Activated naive CD4-positive, alpha-beta T cell treated with anti-CD3 and anti-CD28 coated beads for 36 hours (primary cell): ENCODE results near the gene PHEX. TPM values are rescaled to one million over a fixed set of nuclear protein-coding genes. Genes with fewer than 3 reads are reported as not detected.

ENCODE experiments used
- CTCF ChIA-PET: fragments of 350-600 bp; sonication (Branson Sonifier 250); formaldehyde crosslinking; loops from one replicate; lab custom pipeline; 2021; ENCODE audit warnings: antibody characterized with exemption; lab: Charles Lee
- DNase-seq: peaks from one replicate; pipeline ENCODE4 v3.0.0-alpha.2; 2020
- H3K27ac Mint-ChIP-seq: one replicate; pipeline ENCODE4 v1.8.0; 2021; ENCODE audit warnings: mild to moderate bottlenecking, mixed read lengths
- H3K27me3 Mint-ChIP-seq: one replicate; pipeline ENCODE4 v1.8.0; 2021; ENCODE audit warnings: low read depth, mixed read lengths
- H3K36me3 Mint-ChIP-seq: one replicate; pipeline ENCODE4 v1.8.0; 2021; ENCODE audit warnings: low read depth, mixed read lengths
- H3K4me1 Mint-ChIP-seq: one replicate; pipeline ENCODE4 v1.8.0; 2021; ENCODE audit warnings: low read depth, mixed read lengths
- H3K4me3 Mint-ChIP-seq: one replicate; pipeline ENCODE4 v1.8.0; 2021; ENCODE audit warnings: mild to moderate bottlenecking, moderate library complexity, mixed read lengths
- H3K9me3 Mint-ChIP-seq: one replicate; pipeline ENCODE4 v1.8.0; 2021; ENCODE audit warnings: mixed read lengths
- intact Hi-C: fragments of 100-400 bp; cut with micrococcal nuclease; formaldehyde crosslinking; loops from one replicate; pipeline ENCODE4 v1.15.1; 2023
- total RNA-seq, 2 experiments: library from RNA; stranded (reverse); gene quantifications; one replicate each; pipeline ENCODE4 v1.2.3, GENCODE V29; 2021

Gene PHEX
- total RNA-seq, 2 experiments from 2014 or later: 0.31 to 0.64 TPM

DNA sequence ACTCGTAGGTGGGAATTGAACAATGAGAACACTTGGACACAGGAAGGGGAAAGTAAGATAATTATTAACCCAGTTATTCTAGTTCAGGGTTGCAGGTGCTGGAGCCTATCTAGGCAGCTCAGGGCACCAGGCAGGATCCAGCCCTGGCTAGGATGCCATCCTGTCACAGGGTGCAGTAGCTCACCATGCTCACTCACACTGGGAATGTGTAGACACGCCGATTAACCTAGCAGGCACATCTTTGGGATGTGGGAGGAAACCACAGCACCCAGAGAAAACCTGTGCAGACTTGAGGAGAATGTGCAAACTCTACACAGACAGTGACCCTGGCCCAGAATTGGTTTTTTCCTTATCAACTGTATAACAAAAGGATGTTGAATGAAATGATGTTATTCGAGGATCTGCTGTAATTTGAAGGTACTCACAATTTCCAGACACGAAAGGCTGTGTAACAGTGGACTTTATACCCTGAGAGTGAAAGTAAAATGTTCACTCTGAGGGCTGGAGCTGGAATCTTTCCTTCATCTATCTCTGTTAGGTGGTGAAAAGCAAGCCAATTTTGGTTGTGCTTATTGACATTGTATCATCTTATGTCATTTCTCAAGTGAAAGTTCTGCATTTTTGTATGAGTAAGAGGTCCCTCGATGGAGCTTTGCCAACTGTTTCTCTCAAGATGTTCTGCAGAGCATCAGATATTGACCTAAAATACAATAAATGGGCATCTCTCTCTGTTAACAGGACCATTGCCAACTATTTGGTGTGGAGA lies 78.8 kb downstream of the PHEX start:
- Mint-ChIP-seq H3K4me1 (peaks cover 2% of the 10 kb centered on the region), H3K27ac (no peak overlapping the region), H3K4me3 (no peak overlapping the region), H3K27me3 (no peaks in the 10 kb centered on the region), H3K9me3 (no peaks in the 10 kb centered on the region), H3K36me3 (no peaks in the 10 kb centered on the region)
- intact Hi-C loops: loop anchor here (1.0 kb wide), 1 partner anchor 44 kb away; no protein-coding TSS in a partner anchor
- no peak for DNase-seq
- CTCF ChIA-PET: no interaction called here

DNA sequence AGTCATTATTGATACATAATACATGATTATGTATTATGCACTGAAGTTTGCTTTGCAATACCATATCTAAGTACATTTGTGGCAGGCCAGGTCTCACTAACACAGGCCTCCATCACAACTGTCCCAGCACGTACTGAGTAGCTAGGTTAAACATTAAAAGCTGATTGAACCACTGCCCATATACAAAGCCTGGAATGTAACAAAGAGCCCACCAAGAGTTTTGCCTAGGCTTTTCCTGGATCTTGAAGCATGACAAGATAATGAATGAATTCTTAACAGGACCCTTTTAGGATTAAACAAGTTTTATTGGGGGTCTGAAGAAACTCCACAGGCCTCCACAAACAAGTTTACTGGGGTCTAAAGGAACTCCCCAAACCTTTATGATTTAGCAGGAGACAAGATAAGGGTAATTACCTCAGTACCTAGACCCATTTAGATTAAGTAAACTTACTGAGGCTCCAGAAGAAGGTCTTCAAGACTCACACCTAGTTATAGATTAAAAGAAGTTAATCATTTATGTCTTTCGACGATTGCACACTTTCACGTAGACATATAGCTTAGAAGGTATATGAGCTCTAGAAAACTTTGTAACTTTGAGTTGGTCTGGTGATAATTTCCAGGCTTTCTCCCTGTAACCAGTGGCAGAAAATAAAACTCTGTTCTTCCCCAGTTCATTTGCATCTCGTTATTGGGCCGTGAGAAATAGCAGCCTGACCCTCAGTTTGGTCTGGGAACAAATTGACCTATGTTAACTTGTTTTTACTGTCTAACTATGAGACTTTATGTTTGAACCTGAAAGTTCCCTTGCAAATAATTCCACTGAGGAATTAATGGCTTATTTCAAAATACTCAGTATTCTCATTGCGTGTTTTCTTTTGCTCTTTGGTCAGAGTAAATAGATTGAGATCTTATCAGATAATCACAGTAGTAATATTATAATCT lies 84.8 kb downstream of the PHEX start:
- Mint-ChIP-seq H3K4me1 (no peaks in the 10 kb centered on the region), H3K36me3 (no peaks in the 10 kb centered on the region), H3K27ac (no peak overlapping the region), H3K4me3 (no peak overlapping the region), H3K9me3 (no peaks in the 10 kb centered on the region), H3K27me3 (no peaks in the 10 kb centered on the region)
- intact Hi-C loops: no loop called here
- no peak for DNase-seq
- CTCF ChIA-PET: no interaction called here

DNA sequence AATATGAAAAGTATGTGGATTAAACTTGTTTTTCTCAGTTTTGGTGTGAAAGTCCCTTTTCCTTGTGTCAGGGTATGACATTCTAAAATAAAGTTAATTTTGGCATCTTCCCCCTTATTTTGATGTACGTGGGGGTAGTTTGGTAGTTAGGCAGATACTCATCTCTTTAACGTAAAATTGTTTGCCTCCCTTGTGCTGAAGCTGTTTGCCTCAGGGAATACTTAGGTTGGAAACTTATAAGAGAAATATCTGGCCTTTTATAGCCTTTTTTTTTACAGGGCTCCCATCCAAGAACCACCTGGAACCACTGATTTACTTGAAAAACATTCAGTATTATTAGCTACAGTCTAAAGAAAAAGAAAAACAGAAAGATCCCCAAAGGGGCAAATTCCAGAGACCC lies 85.5 kb downstream of the PHEX start:
- DNase-seq: no peak
- intact Hi-C loops: no loop called here
- no peak overlapping the region for H3K27ac Mint-ChIP-seq
- CTCF ChIA-PET: interaction anchor here (0.9 kb wide), 1 partner anchor 132 kb away, joined by 4 read pairs; no protein-coding TSS in a partner anchor
- no peaks in the 10 kb centered on the region for H3K27me3 Mint-ChIP-seq
- H3K36me3 Mint-ChIP-seq: no peaks in the 10 kb centered on the region
- H3K9me3 Mint-ChIP-seq: no peaks in the 10 kb centered on the region
- H3K4me3 Mint-ChIP-seq: no peak overlapping the region
- no peaks in the 10 kb centered on the region for H3K4me1 Mint-ChIP-seq

DNA sequence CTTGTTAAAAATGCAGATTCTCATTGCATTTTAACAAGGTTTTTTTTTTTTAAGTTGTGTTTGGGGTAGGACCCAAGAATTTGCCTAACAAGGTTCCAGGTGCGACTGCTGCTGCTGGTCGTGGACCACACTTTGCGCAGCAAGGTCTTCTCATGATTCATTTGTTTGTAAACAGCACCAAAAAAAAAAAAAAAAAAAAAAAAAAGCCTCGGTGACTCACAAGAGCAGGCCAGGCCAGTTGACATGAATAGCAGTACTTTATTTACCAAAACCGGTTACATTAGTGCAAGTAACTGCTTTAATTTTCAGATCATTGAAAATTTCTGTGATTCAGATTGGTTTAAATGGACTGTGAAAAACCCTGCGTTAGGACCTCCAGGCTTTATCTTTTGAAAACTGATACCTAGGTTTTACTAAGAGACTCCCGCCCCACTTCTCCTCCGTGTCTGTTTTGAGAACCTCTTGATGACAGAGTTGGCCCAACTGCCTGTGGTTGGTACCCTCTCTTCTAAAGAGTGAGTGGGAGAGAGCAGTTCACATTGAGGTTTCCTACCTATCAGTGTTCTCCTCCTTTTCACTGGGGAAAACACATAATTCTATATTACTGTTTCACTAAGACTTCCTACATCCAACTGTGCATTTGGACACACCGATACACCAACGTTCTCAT lies 86.2 kb downstream of the PHEX start:
- Mint-ChIP-seq H3K9me3 (no peaks in the 10 kb centered on the region), H3K4me1 (no peaks in the 10 kb centered on the region), H3K36me3 (no peaks in the 10 kb centered on the region), H3K4me3 (no peak overlapping the region), H3K27me3 (no peaks in the 10 kb centered on the region), H3K27ac (no peak overlapping the region)
- CTCF ChIA-PET: interaction anchor here (0.9 kb wide), 1 partner anchor 132 kb away, joined by 4 read pairs; no protein-coding TSS in a partner anchor
- DNase-seq: no peak
- intact Hi-C loops: no loop called here

DNA sequence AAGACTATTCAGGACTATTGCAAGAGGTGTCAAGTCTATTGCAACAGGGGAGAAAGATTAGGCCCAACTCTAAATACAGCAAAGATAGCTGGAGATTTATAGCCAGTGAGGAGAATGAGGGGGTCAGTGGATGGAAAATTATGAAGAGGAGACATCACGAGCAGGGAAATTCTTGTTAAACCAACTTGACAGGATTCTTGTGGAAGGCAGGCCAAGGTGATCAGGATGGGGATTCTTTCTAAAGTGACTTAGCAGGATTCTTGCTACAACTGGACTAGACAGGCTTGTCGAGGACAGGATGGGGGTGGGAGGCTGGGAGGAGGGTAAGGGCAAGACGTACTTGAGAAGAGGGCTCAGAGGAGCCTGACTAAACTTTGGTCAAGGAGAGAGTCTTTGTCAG lies 89.0 kb downstream of the PHEX start:
- CTCF ChIA-PET: interaction anchor here (0.7 to 1.2 kb wide), 2 partner anchors 15 to 40 kb away, joined by 3 to 4 read pairs; no protein-coding TSS in a partner anchor
- DNase-seq: no peak
- intact Hi-C loops: no loop called here
- H3K27me3 Mint-ChIP-seq: no peaks in the 10 kb centered on the region
- no peaks in the 10 kb centered on the region for H3K36me3 Mint-ChIP-seq
- no peak overlapping the region for H3K4me3 Mint-ChIP-seq
- H3K4me1 Mint-ChIP-seq: no peaks in the 10 kb centered on the region
- H3K9me3 Mint-ChIP-seq: no peaks in the 10 kb centered on the region
- H3K27ac Mint-ChIP-seq: no peak overlapping the region

DNA sequence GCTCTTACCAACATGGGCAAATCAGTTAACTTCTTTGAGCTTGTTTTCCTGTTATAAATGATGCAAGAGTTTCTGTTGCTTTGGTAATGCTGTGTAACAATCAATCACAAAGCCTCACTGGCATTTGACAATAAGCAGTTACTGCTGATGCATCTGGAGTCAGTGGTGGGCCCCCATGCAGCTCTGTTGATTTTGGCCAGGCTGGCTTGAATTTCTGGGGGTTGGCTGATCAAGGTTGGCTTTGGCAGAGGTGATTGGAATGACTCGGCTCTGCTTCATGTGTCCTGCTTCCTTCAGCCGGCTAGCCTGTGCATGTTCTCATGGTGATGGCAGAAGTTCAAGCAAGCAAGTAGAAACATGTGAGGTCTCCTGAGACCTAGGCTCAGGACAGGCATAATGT lies 90.4 kb downstream of the PHEX start:
- H3K27ac Mint-ChIP-seq: no peak overlapping the region
- H3K36me3 Mint-ChIP-seq: no peaks in the 10 kb centered on the region
- H3K27me3 Mint-ChIP-seq: no peaks in the 10 kb centered on the region
- H3K4me3 Mint-ChIP-seq: no peak overlapping the region
- CTCF ChIA-PET: interaction anchor here (1.2 kb wide), 1 partner anchor 14 kb away, joined by 4 read pairs; no protein-coding TSS in a partner anchor
- no peak for DNase-seq
- no peaks in the 10 kb centered on the region for H3K4me1 Mint-ChIP-seq
- no peaks in the 10 kb centered on the region for H3K9me3 Mint-ChIP-seq
- intact Hi-C loops: no loop called here

DNA sequence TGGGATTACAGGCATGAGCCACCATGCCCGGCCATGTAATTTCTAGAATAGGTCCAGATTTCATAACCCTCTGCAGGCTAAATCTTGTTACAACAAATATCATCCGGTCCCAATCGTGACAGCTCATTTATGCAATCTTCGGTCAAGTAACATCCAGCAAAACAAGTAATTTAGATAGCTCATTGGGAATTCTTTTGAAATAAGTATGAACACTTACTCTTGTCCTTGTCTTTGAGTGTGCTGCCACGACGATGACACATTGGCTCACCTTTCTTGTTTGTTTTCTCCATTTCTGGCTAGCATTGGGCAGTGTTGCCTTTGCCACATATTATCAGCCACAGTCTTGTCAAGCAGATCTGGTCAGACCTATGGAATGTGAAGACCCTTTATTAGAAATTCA lies 92.0 kb downstream of the PHEX start:
- Mint-ChIP-seq H3K36me3 (no peaks in the 10 kb centered on the region), H3K9me3 (no peaks in the 10 kb centered on the region), H3K4me3 (no peak overlapping the region), H3K27ac (no peak overlapping the region), H3K27me3 (no peaks in the 10 kb centered on the region), H3K4me1 (no peaks in the 10 kb centered on the region)
- intact Hi-C loops: no loop called here
- DNase-seq: no peak
- CTCF ChIA-PET: no interaction called here

DNA sequence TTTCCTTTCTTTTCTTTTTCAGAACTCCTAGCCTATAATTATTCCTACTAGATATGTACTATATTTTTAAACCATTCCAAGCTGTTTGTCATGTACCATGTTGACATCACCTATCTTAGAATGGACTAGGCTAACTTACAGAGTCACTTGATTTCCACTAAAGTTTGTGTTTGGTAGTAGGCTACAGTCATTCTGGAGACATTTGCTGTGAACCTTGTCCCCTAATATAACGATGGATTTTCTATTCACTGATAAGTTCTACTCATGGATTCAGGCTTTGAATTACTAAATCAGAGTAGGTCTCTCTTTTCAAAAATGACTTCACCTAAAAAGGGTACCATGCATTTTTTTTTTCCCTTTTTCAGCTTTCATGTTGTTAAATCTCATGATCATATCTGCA lies 93.4 kb downstream of the PHEX start:
- Mint-ChIP-seq H3K27me3 (no peaks in the 10 kb centered on the region), H3K36me3 (no peaks in the 10 kb centered on the region), H3K27ac (no peak overlapping the region), H3K4me3 (no peak overlapping the region), H3K4me1 (no peaks in the 10 kb centered on the region), H3K9me3 (no peaks in the 10 kb centered on the region)
- intact Hi-C loops: no loop called here
- DNase-seq: no peak
- CTCF ChIA-PET: interaction anchor here (0.6 to 1.2 kb wide), 3 partner anchors 10 to 242 kb away, joined by 3 to 5 read pairs (median 4); no protein-coding TSS in a partner anchor

DNA sequence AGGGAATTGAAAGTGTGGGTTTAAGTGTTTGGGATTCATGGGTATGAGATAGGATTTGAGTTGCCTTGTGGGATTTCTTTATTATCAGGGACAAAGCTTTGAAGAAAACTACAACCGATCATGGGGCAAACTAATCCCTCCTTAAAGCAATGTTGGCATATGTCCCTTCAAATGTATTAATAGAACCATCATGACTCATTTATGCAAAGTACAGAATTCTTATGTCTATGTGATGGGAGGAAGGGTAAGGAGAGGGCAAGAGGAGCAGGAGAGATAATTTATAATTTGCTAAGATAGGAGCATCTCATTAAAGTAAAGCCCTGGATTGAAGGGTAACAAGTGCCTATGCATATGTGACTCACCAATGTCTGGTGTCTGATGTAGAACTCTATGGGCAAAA lies 94.2 kb downstream of the PHEX start:
- no peak for DNase-seq
- no peaks in the 10 kb centered on the region for H3K9me3 Mint-ChIP-seq
- no peak overlapping the region for H3K27ac Mint-ChIP-seq
- intact Hi-C loops: no loop called here
- no peaks in the 10 kb centered on the region for H3K27me3 Mint-ChIP-seq
- H3K36me3 Mint-ChIP-seq: no peaks in the 10 kb centered on the region
- CTCF ChIA-PET: interaction anchor here (1.0 to 1.2 kb wide), 2 partner anchors 9 to 141 kb away, joined by 3 to 5 read pairs; no protein-coding TSS in a partner anchor
- no peaks in the 10 kb centered on the region for H3K4me1 Mint-ChIP-seq
- no peak overlapping the region for H3K4me3 Mint-ChIP-seq

DNA sequence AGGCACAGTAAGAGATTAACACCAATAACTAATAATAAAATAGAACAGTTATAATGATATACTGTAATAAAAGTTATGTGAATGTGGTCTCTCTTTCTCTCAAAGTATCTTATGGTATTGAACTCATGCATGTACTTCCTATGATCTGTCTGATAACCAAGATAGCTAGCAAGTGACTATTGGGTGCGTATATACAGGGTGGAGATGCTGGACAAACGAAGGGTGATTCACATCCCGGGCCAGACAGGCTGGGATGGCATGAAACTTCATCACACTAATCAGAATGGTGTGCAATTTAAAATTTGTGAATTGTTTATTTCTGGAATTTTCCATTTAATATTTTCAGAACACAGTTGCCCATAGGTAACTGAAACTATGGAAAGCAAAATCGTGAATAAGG lies 96.8 kb downstream of the PHEX start:
- CTCF ChIA-PET: no interaction called here
- Mint-ChIP-seq H3K27me3 (no peaks in the 10 kb centered on the region), H3K4me1 (no peaks in the 10 kb centered on the region), H3K4me3 (no peak overlapping the region), H3K27ac (no peak overlapping the region), H3K9me3 (no peaks in the 10 kb centered on the region), H3K36me3 (no peaks in the 10 kb centered on the region)
- no peak for DNase-seq
- intact Hi-C loops: no loop called here

DNA sequence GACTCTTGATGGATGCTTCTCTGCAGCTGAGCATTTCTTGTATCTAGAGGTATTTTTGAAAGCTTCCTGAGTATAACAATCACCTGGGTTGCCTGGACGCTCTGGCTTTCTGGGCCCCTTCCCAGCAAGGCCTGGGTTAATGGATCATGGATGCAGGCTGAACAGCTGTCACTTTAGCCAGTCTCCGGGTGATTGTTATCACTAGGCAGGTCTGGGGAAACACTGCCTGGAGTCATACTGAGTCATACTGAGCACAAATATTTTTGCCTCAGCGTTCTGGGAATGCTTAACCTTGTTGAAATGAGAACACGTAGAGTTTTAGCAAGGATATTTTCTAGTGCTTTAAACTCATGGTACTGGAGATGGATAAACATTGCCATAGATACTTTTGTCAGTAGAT lies 102.6 kb downstream of the PHEX start:
- intact Hi-C loops: loop anchor here (5.0 kb wide), 1 partner anchor 1418 kb away; no protein-coding TSS in a partner anchor
- Mint-ChIP-seq H3K36me3 (no peaks in the 10 kb centered on the region), H3K27me3 (no peaks in the 10 kb centered on the region)

More for the DNA sequence above, 102.6 kb downstream of the PHEX start:
- CTCF ChIA-PET: interaction anchor here (0.5 to 4.6 kb wide), 4 partner anchors 43 to 150 kb away, joined by 3 to 27 read pairs (median 4); no protein-coding TSS in a partner anchor
- Mint-ChIP-seq H3K4me3 (no peak overlapping the region), H3K4me1 (peaks cover 12% of the 10 kb centered on the region), H3K27ac (no peak overlapping the region), H3K9me3 (no peaks in the 10 kb centered on the region)
- no peak for DNase-seq
